Natural killer cell treated with Interleukin-12 subunit alpha and Interleukin-12 subunit beta and Interleukin-15 and Interleukin-18, amount 100 ng/mL, for 72 hours (primary cell): ENCODE measurements around the gene TEX52. TPM values are rescaled to one million over a fixed set of nuclear protein-coding genes. Genes with fewer than 3 reads are reported as not detected.

Experiments
- ATAC-seq, 2 donors: fragments of 150-1000 bp; cut with Tn5 transposase in 1 of 2; sonication (Bioruptor Pico), chemical (Tn5 transposase) in 1 of 2; 2 replicates each; pipeline ENCODE4 v1.10.0; 2021
- DNase-seq: peaks from one replicate; pipeline ENCODE4 v3.0.0; 2022; ENCODE audit warnings: low spot score
- H3K27ac Mint-ChIP-seq, 2 donors: 1 replicate in 1 of 2; 2 replicates in 1 of 2; pipeline ENCODE4 v1.8.0; 2022; ENCODE audit warnings: mixed read lengths in 2 of 2, mild to moderate bottlenecking in 1 of 2, moderate library complexity in 1 of 2
- H3K27me3 Mint-ChIP-seq, 2 donors: 1 replicate in 1 of 2; 2 replicates in 1 of 2; pipeline ENCODE4 v1.8.0; 2022; ENCODE audit warnings: mixed read lengths in 2 of 2
- H3K36me3 Mint-ChIP-seq: one replicate; pipeline ENCODE4 v1.8.0; 2022; ENCODE audit warnings: mixed read lengths
- H3K4me1 Mint-ChIP-seq, 2 donors: 1 replicate in 1 of 2; 2 replicates in 1 of 2; pipeline ENCODE4 v1.8.0; 2022; ENCODE audit warnings: low read depth in 2 of 2, mixed read lengths in 2 of 2, mild to moderate bottlenecking in 1 of 2
- H3K4me3 Mint-ChIP-seq: one replicate; pipeline ENCODE4 v1.8.0; 2022; ENCODE audit warnings: mixed read lengths
- H3K9me3 Mint-ChIP-seq: 2 replicates; pipeline ENCODE4 v1.8.0; 2022; ENCODE audit warnings: mixed read lengths
- total RNA-seq, 2 donors: library from RNA; stranded (reverse); gene quantifications; one replicate each; pipeline ENCODE4 v1.2.3, GENCODE V29; 2022

TEX52 gene
- total RNA-seq, 2 donors from 2014 or later = not detected

DNA sequence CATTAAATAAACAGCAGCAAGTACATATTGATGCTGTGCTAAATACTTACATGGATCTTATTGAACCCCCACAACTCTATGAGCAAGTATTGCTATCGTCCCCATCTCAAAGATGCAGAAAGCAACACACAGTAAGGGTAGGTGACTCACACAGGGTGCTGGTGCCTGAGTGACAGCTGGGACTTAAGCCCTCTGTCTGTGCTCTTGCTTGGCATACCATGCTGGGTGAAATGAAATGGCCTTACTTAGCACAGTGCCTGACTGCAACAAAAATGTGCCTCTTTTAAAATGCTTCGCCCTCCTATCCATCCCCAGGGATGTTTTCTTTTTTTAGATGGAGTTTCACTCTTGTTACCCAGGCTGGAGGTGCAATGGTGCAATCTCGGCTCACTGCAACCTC, 788 bp downstream of the TEX52 start:
- Mint-ChIP-seq H3K27ac (no peak overlapping the region), H3K36me3 (peaks cover 7% of the 10 kb centered on the region), H3K9me3 (no peaks in the 10 kb centered on the region), H3K4me1 (no peaks in the 10 kb centered on the region), H3K4me3 (no peak overlapping the region), H3K27me3 (no peaks in the 10 kb centered on the region)
- no peak for DNase-seq
- peak in 1 of 2 donors; percentile 28 for ATAC-seq

DNA sequence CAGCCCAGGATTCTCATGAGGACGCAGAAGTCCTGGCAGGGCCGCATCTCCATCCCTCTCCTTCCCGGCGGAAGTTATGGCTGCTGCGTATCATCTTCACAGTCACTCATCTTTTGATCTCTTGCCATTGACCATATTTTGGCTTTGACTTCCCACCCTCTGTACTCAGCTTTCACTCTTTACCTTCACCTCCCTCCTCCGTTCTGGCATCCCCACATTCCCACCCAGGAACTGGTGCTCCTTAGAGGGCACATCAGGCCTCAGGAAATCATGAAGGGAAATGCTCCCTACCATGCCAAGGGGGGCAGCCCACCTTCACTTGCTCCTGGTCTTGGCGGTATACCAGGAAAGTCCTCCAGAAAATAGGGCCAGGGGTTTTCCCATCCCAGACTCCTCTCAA, 1.3 kb downstream of the TEX52 start:
- H3K9me3 Mint-ChIP-seq = no peaks in the 10 kb centered on the region
- no peak overlapping the region for H3K4me3 Mint-ChIP-seq
- DNase-seq (no peak), ATAC-seq (no peak)
- H3K4me1 Mint-ChIP-seq = no peaks in the 10 kb centered on the region
- no peaks in the 10 kb centered on the region for H3K27me3 Mint-ChIP-seq
- H3K27ac Mint-ChIP-seq = no peak overlapping the region
- H3K36me3 Mint-ChIP-seq = peaks cover 7% of the 10 kb centered on the region

DNA sequence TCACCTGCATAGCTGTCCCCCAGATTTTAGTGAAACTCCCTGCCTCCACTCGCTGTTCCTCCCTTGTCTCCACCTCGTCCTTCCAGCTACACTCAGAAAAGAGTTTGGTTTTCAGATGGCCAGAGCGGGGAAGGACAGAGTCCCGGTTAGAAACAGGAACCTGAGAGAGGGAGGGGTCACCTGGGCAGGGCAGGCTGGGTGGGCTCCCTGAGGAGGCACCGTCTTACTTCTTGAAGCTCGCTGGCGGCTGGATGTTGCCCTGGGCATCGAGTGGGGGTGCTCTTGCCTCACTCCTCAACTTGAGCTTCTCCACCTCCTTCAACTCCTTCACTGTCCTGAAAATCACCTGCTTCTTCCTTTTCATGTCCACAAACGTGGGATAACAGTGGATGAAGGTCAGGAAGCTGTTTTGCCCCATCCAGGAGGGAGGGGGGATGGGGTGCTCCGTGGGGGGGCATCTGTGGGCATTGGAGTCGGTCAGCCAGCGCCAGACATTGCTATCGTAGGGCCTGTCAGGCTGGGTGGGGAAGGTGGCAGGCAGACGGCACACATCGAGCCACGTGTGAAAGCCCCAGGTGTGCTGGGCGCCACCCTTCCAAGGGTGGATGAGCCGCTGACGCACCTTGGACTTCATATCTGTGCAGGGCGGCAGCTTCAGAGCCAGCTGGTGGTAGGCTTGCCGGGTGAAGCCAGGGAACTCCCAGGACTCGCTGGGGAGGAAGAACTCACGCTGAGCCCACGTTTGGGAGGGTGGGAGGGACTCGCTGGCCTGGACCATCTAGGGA, 2.0 kb downstream of the TEX52 start:
- ATAC-seq = no peak
- no peaks in the 10 kb centered on the region for H3K27me3 Mint-ChIP-seq
- H3K27ac Mint-ChIP-seq = no peak overlapping the region
- H3K9me3 Mint-ChIP-seq = no peaks in the 10 kb centered on the region
- no peak overlapping the region for H3K4me3 Mint-ChIP-seq
- peaks cover 2% of the 10 kb centered on the region for H3K36me3 Mint-ChIP-seq
- no peaks in the 10 kb centered on the region for H3K4me1 Mint-ChIP-seq
- no peak for DNase-seq

DNA sequence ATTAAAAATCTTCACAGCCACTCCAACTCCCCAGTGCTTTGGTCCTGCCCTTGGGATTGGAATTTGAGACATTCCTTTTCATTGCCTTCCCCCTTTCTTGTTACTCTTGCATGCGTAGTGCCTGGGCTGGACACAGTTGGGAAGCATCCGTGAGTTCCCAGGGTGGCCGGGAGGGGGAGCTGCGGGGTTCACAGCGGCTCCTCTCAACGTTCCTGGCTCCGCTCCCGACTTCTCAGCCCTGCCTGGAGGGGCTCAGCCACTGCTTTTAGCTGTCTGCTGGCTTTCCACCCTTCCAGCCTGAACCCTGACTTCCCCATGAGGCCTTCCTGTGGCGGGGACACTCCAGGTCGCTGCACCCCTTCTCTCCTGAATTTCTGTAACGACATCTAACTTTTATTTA, 3.2 kb downstream of the TEX52 start:
- Mint-ChIP-seq H3K9me3 (no peaks in the 10 kb centered on the region), H3K36me3 (no peaks in the 10 kb centered on the region), H3K27ac (no peak overlapping the region), H3K4me1 (no peaks in the 10 kb centered on the region), H3K4me3 (no peak overlapping the region), H3K27me3 (no peaks in the 10 kb centered on the region)
- ATAC-seq = peak; percentile 55 to 76
- no peak for DNase-seq

DNA sequence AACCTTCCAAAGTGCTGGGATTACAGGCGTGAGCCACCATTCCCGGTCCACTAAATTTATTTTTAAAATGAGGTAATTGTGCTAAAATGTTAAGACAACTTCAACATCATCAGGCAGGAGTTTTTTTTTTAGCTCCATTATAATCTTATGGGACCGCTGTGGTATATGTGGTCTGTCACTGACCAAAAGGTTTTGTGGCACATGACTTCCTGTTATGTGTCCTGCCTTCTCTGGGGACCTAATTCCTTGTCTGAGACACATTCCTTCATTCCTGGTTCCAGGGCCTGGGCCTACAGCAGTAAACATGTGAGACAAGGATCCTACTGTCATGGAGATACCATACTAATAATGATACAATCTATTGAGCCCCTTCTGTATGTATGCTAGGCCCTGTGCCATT, 4.9 kb downstream of the TEX52 start:
- Mint-ChIP-seq H3K4me3 (no peak overlapping the region), H3K36me3 (no peaks in the 10 kb centered on the region), H3K27ac (no peak overlapping the region), H3K4me1 (no peaks in the 10 kb centered on the region), H3K9me3 (no peaks in the 10 kb centered on the region), H3K27me3 (no peaks in the 10 kb centered on the region)
- ATAC-seq = no peak
- DNase-seq = no peak

DNA sequence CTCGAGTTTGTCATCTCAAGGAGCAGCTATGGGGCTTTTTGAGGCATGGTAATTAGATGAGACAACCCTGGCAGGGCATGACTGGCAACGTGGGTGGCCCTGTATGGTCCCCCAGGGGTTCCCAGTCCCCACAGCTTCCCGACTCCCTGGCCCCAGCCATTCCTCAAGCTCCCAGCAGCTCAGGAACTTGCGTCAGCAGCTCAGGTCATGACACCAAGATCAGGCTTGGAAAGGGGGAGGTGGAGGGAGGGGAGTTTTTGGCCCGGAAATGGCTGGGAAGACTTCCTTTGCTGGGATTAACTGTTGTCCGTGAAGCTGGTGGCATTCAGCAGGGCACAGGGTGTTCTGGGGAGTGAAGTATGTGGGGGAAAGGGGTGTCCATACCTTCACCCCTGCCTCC, 11.6 kb downstream of the TEX52 start:
- H3K27ac Mint-ChIP-seq = no peak overlapping the region
- no peaks in the 10 kb centered on the region for H3K27me3 Mint-ChIP-seq
- no peaks in the 10 kb centered on the region for H3K4me1 Mint-ChIP-seq
- no peaks in the 10 kb centered on the region for H3K9me3 Mint-ChIP-seq
- no peak for ATAC-seq
- H3K36me3 Mint-ChIP-seq = no peaks in the 10 kb centered on the region
- DNase-seq = no peak
- H3K4me3 Mint-ChIP-seq = no peak overlapping the region

DNA sequence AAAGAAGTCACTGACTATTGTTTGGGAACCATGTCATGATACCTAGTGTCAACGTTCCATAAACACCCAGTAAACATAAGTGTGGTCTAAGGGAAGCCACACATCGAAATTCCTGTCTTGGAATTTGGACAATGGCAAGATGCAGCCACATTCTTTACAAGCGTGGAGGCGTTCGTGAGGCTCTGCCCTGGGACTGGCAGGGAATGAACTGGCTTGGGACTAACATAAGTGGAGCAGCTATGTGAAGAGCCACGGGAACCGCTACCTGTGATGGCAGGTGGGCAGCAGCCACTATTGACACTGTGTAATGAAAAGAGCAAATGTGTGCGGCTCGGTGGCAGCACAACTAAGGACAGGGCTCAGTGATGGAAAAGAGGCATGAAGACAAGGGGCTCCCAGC, 12.1 kb downstream of the TEX52 start:
- H3K9me3 Mint-ChIP-seq = no peaks in the 10 kb centered on the region
- no peak overlapping the region for H3K27ac Mint-ChIP-seq
- DNase-seq = no peak
- ATAC-seq = no peak
- no peaks in the 10 kb centered on the region for H3K36me3 Mint-ChIP-seq
- H3K4me3 Mint-ChIP-seq = no peak overlapping the region
- H3K4me1 Mint-ChIP-seq = peaks cover 0 to 2% of the 10 kb centered on the region in 2 donors
- no peaks in the 10 kb centered on the region for H3K27me3 Mint-ChIP-seq

DNA sequence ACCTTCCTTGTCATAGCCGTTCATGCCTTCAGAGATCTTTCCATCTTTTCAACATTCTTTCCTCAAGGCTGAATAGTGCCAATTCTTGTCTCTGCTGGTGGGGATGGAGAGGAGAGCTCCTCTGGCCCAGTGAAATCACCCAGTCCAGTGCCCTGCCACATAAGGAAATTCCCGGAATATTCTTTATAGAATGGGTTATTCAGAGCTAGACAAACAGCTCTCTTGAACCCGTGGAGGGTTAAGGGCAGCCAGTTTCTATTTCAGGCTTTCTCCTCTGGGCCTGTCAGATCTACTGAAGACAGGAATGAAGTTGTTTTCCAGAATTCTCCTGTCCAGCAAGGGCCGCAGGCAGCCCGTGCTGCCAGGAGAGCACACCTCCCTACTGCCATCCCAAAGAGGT, 13.9 kb downstream of the TEX52 start:
- DNase-seq (no peak), ATAC-seq (no peak)
- H3K4me3 Mint-ChIP-seq = no peak overlapping the region
- no peak overlapping the region for H3K27ac Mint-ChIP-seq
- no peaks in the 10 kb centered on the region for H3K27me3 Mint-ChIP-seq
- H3K9me3 Mint-ChIP-seq = no peaks in the 10 kb centered on the region
- H3K36me3 Mint-ChIP-seq = no peaks in the 10 kb centered on the region
- H3K4me1 Mint-ChIP-seq = peaks cover 0 to 3% of the 10 kb centered on the region in 2 donors

DNA sequence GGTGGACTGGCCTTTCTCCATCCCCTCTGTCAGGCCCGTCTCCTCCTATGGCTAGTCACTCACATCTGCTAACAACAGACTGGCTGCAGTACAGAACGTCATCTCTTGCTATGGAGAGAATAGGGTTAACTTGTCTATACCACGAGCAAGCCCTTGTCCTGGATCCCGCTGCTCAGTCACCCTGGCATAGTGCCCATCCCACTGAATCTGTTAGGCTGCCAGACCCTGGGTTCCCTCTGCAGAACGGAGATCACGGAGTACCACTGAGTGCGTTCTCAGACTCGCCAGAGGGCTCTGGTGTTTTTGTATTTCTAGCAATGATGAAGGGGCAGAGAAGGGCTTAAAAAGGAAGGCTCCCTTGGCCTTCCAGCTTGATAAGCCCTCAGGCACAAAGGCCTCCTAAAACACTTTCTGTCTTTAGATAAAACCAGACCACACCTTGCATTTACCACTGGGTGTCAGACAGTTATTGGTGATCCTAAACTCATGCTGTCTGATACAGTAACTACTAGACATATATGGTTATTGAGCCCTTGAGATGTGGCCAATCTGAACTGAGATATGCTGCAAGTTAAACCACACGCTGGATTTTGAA, 15.7 kb downstream of the TEX52 start:
- H3K27ac Mint-ChIP-seq = no peak overlapping the region
- no peaks in the 10 kb centered on the region for H3K27me3 Mint-ChIP-seq
- H3K4me3 Mint-ChIP-seq = no peak overlapping the region
- H3K4me1 Mint-ChIP-seq = peaks cover 0 to 7% of the 10 kb centered on the region in 2 donors
- H3K36me3 Mint-ChIP-seq = no peaks in the 10 kb centered on the region
- no peak for DNase-seq
- H3K9me3 Mint-ChIP-seq = no peaks in the 10 kb centered on the region
- no peak for ATAC-seq

DNA sequence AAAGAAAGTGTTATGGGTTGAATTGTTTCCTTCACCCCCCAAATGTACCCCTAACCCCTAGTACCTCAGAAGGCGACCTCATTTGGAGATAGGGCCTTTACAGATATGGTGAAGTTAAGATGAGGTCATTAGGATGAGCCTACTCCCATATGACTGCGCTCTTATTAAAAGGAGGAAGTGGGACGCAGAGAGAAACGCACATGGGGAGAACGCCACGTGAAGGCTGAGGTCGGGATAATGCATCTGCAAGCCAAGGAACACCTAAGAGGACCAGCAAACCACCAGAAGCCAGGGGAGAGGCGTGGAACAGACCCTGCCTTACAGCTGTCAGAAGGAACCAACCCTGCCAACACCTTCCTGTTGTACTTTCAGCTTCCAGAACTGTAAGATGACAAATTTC, 20.3 kb downstream of the TEX52 start:
- H3K27ac Mint-ChIP-seq = no peak overlapping the region
- no peak for ATAC-seq
- H3K9me3 Mint-ChIP-seq = no peaks in the 10 kb centered on the region
- H3K4me3 Mint-ChIP-seq = no peak overlapping the region
- peaks cover 0 to 2% of the 10 kb centered on the region in 2 donors for H3K27me3 Mint-ChIP-seq
- peaks cover 0 to 13% of the 10 kb centered on the region in 2 donors for H3K4me1 Mint-ChIP-seq
- H3K36me3 Mint-ChIP-seq = no peaks in the 10 kb centered on the region
- no peak for DNase-seq

DNA sequence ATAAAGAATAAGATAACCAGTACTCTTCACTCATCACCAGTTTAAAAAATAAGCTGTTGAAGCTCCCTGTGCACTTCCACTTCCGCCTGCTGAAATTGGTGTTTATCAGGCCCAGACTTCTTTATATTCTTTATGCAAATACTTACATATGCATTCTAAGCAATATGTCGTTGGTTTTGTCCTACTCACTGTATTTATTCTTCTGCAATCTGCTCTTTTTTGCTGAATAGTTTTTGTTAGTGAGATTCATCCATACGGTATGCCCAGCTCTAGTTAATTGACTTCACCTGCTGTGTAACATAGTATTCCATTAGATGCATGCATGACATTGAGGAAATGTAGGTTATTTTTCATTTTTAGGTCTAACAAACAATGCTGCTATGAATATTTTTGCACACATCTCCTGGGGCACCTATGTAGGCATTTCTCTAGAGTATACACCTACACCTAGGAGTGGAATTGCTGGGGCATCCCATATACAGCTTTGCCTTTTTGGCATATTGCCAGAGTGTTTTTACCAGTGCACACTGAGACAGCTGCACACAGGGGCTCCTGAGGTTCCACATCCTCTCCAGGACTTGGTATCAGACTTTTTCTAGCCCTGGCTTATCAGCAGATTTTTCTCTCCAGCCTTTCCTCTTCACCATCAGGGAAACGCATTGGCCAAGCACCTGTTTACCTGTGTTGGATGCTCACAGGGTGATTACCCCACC, 21.0 kb downstream of the TEX52 start:
- DNase-seq = no peak
- H3K27ac Mint-ChIP-seq = no peak overlapping the region
- H3K4me1 Mint-ChIP-seq = peaks cover 0 to 14% of the 10 kb centered on the region in 2 donors
- no peak for ATAC-seq
- no peak overlapping the region for H3K4me3 Mint-ChIP-seq
- H3K27me3 Mint-ChIP-seq = peaks cover 0 to 2% of the 10 kb centered on the region in 2 donors
- H3K9me3 Mint-ChIP-seq = no peaks in the 10 kb centered on the region
- H3K36me3 Mint-ChIP-seq = no peaks in the 10 kb centered on the region

DNA sequence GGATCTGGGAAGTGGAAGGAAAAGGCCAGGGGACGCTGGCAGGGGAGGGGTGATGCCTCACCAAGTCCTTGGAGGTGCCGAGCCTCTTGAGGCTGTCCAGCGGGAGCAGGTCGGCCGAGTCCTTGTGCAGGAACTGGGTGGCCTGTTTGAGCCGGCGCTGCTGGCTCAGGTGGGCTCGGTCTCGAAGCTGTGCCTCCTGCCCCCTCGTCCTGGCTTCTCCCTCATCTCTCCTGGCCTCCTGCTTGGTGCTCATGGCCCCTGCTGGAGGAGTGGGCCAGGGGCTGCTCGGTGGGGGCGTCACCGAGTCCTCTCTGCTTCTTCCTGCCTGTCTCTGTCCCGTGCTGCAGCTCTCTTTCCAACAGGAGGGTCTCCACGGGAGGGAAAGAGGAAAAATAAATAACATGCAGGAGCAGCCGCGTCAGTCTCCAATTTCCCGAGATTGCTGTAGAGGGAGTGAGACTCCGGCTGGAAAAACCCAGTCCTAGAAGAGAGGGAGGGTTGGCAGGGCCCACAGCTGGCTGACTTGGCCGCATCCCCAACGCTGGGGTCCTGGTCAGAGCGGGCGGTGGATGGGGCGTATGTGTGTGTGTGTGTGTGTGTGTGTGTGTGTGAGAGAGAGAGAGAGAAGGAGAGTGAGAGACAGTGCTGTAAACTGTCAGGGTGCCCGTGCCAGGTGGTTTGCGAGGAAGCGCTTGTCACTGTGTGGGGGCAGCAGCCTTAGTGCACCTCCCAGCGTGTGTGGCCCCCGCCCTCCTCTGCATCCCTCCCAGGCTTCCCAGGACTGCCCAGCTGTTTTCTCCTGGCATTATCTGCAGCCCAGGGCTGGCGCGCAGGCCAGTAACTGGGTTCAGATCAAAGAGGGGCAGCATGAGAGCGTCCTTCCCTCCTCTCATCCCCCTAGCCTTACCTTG, 22.0 kb downstream of the TEX52 start, which contains the start of gene NRIP2:
TSS of gene NRIP2 (minus strand) at position 455 of the 911 bp plus-strand sequence. CDS start at position 403, 52 bp downstream.
- H3K4me3 Mint-ChIP-seq = no peak within 1 kb of the TSS
- H3K27ac Mint-ChIP-seq = no peak within 1 kb of the TSS
- H3K9me3 Mint-ChIP-seq = no peaks in the 10 kb centered on the region
- ATAC-seq (no peak), DNase-seq (no peak)
- peaks cover 0 to 13% of the 10 kb centered on the region in 2 donors for H3K4me1 Mint-ChIP-seq
- H3K36me3 Mint-ChIP-seq = no peaks in the 10 kb centered on the region
- peaks cover 0 to 2% of the 10 kb centered on the region in 2 donors for H3K27me3 Mint-ChIP-seq

DNA sequence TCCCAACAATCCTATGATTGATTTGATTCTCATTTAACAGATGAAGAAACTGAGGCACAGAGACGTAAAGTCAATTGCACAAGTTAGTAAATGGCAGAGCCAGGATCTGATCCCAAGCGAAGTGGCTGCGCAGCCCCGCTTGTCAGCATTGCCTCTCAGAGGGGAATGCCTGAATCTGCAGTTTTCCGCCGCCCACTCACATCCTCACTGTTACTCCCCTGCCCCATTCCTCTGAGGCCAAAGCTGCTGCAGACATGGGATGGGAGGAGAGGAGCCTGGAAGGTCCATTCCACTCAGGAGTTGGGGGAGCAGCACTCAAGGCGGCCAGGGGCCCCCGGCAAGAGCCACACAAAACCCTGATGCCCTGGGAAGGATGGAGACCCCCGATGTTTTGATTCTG, 23.0 kb downstream of the TEX52 start:
- no peaks in the 10 kb centered on the region for H3K9me3 Mint-ChIP-seq
- no peak overlapping the region for H3K27ac Mint-ChIP-seq
- peaks cover 0 to 2% of the 10 kb centered on the region in 2 donors for H3K27me3 Mint-ChIP-seq
- peaks cover 0 to 11% of the 10 kb centered on the region in 2 donors for H3K4me1 Mint-ChIP-seq
- no peak for DNase-seq
- H3K36me3 Mint-ChIP-seq = no peaks in the 10 kb centered on the region
- no peak overlapping the region for H3K4me3 Mint-ChIP-seq
- ATAC-seq = no peak
